ENCODE results near the gene PYGB. TPM values are rescaled to one million over a fixed set of nuclear protein-coding genes. Genes with fewer than 3 reads are reported as not detected.

The PYGB gene
- total RNA-seq, result 100 to 1,000 TPM; 275 to 329 TPM
- long read RNA-seq, full-length matches to known transcripts, result 249 of 664 reads
- long read RNA-seq, partial matches to known transcripts, result 388 of 664 reads
- long read RNA-seq, other reads (novel, unspliced or antisense), result 27 of 664 reads

GRCh38 chr20:25247956-25248785 is at the start of gene PYGB:
TSS of gene PYGB (plus strand) at chr20:25248085. CDS start at chr20:25248179, 94 bp downstream.
- DNase-seq, result peak; percentile 70 to 83
- peak; percentile 67 for ATAC-seq
- intact Hi-C loops (cut with DNase I, micrococcal nuclease), result loop anchor here in 1 of 2 donors (5.0 kb wide), 1 partner anchor 51 kb away; the partner anchor contains the start of gene ENTPD6

GRCh38 chr20:25198663-25199383 is 49.1 kb upstream of the PYGB start:
- DNase-seq, result no peak
- no peak for ATAC-seq
- intact Hi-C loops (cut with DNase I, micrococcal nuclease), result loop anchor here in 1 of 2 donors (5.0 kb wide), 1 partner anchor 48 kb away; the partner anchor contains the start of gene PYGB

GRCh38 chr20:25199473-25200260 is 48.2 kb upstream of the PYGB start:
- ATAC-seq (no peak), DNase-seq (no peak)
- intact Hi-C loops (cut with DNase I, micrococcal nuclease), result loop anchor here in 1 of 2 donors (5.0 kb wide), 1 partner anchor 48 kb away; the partner anchor contains the start of gene PYGB

GRCh38 chr20:25203089-25203488 is 44.8 kb upstream of the PYGB start:
- intact Hi-C loops (cut with DNase I, micrococcal nuclease), result no loop called here
- no peak for DNase-seq
- ATAC-seq, result no peak

GRCh38 chr20:25203871-25204320 is 44.0 kb upstream of the PYGB start:
- DNase-seq (no peak), ATAC-seq (no peak)
- intact Hi-C loops (cut with DNase I, micrococcal nuclease), result no loop called here

- DNase-seq, result no peak
- peak; percentile 26 for ATAC-seq
- intact Hi-C loops (cut with DNase I, micrococcal nuclease), result no loop called here
These were observed 43.2 kb upstream of the PYGB start for GRCh38 chr20:25204550-25205276.

GRCh38 chr20:25205277-25206062 is 42.4 kb upstream of the PYGB start:
- ATAC-seq, result peak; percentile 22
- DNase-seq, result no peak
- intact Hi-C loops (cut with DNase I, micrococcal nuclease), result no loop called here

- ATAC-seq, result peak; percentile 14
- intact Hi-C loops (cut with DNase I, micrococcal nuclease), result no loop called here
- DNase-seq, result no peak
These were observed 41.9 kb upstream of the PYGB start for GRCh38 chr20:25206063-25206403.

GRCh38 chr20:25206548-25206947 is 41.3 kb upstream of the PYGB start:
- ATAC-seq (no peak), DNase-seq (no peak)
- intact Hi-C loops (cut with DNase I, micrococcal nuclease), result no loop called here

- ATAC-seq (no peak), DNase-seq (no peak)
- intact Hi-C loops (cut with DNase I, micrococcal nuclease), result no loop called here
These were observed 40.5 kb upstream of the PYGB start for GRCh38 chr20:25207149-25207959.

- ATAC-seq (no peak), DNase-seq (no peak)
- intact Hi-C loops (cut with DNase I, micrococcal nuclease), result no loop called here
These were observed 39.8 kb upstream of the PYGB start for GRCh38 chr20:25207960-25208534.

- DNase-seq (no peak), ATAC-seq (no peak)
- intact Hi-C loops (cut with DNase I, micrococcal nuclease), result no loop called here
These were observed 38.5 kb upstream of the PYGB start for GRCh38 chr20:25209400-25209799.

- no peak for DNase-seq
- no peak for ATAC-seq
- intact Hi-C loops (cut with DNase I, micrococcal nuclease), result no loop called here
These were observed 38.0 kb upstream of the PYGB start for GRCh38 chr20:25209911-25210310.

- no peak for ATAC-seq
- intact Hi-C loops (cut with DNase I, micrococcal nuclease), result no loop called here
- DNase-seq, result no peak
These were observed 36.6 kb upstream of the PYGB start for GRCh38 chr20:25211273-25211672.

GRCh38 chr20:25212242-25212641 is 35.6 kb upstream of the PYGB start:
- DNase-seq (peak in 1 of 2 donors; percentile 0), ATAC-seq (no peak)
- intact Hi-C loops (cut with DNase I, micrococcal nuclease), result no loop called here
